Measurements from ENCODE around the gene ZNF586. TPM values are rescaled to one million over a fixed set of nuclear protein-coding genes. Genes with fewer than 3 reads are reported as not detected.

ZNF586 gene
- total RNA-seq, 1 donor from 2014 or later, result 19.6 TPM

GRCh38 chr19:57778336-57778735 lies 8.9 kb downstream of the ZNF586 start:
- H3K27me3 Mint-ChIP-seq (ENCODE audit: unreplicated experiment), result peaks cover 2% of the 10 kb centered on the region
- TF ChIP-seq, protein P1, sequence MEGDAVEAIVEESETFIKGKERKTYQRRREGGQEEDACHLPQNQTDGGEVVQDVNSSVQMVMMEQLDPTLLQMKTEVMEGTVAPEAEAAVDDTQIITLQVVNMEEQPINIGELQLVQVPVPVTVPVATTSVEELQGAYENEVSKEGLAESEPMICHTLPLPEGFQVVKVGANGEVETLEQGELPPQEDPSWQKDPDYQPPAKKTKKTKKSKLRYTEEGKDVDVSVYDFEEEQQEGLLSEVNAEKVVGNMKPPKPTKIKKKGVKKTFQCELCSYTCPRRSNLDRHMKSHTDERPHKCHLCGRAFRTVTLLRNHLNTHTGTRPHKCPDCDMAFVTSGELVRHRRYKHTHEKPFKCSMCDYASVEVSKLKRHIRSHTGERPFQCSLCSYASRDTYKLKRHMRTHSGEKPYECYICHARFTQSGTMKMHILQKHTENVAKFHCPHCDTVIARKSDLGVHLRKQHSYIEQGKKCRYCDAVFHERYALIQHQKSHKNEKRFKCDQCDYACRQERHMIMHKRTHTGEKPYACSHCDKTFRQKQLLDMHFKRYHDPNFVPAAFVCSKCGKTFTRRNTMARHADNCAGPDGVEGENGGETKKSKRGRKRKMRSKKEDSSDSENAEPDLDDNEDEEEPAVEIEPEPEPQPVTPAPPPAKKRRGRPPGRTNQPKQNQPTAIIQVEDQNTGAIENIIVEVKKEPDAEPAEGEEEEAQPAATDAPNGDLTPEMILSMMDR (IDR thresholded peaks at IDR 0.05; ENCODE audit: unreplicated experiment), result no peak
- H3K36me3 Mint-ChIP-seq (ENCODE audit: low read depth, unreplicated experiment), result peaks cover 42% of the 10 kb centered on the region
- no peak overlapping the region for H3K27ac Mint-ChIP-seq (ENCODE audit: unreplicated experiment)
- peak overlapping the region; percentile 76 for H3K4me3 Mint-ChIP-seq (ENCODE audit: unreplicated experiment)
- H3K9me3 Mint-ChIP-seq (ENCODE audit: unreplicated experiment), result no peaks in the 10 kb centered on the region
- H3K4me1 Mint-ChIP-seq (ENCODE audit: unreplicated experiment), result no peaks in the 10 kb centered on the region
- no peak for DNase-seq (ENCODE audit: low spot score)

DNA sequence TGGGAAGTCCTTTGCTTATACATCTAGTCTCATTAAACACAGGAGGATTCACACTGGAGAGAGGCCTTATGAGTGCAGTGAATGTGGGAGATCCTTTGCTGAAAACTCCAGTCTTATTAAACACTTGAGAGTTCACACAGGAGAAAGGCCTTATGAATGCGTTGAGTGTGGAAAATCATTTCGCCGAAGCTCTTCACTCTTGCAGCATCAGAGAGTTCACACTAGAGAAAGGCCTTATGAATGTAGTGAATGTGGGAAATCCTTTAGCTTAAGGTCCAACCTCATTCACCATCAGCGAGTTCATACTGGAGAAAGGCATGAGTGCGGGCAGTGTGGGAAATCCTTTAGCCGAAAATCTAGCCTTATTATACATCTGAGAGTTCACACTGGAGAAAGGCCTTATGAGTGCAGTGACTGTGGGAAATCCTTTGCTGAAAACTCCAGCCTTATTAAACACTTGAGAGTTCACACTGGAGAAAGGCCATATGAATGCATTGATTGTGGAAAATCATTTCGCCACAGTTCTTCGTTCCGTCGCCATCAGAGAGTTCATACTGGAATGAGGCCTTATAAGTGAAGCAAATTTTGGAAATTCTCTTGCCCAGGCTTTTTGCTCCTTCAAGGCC lies 9.9 kb downstream of the ZNF586 start:
- peak overlapping the region; percentile 76 for H3K4me3 Mint-ChIP-seq (ENCODE audit: unreplicated experiment)
- TF ChIP-seq, protein P1 (IDR thresholded peaks at IDR 0.05; ENCODE audit: unreplicated experiment), result no peak
- H3K9me3 Mint-ChIP-seq (ENCODE audit: unreplicated experiment), result no peaks in the 10 kb centered on the region
- no peaks in the 10 kb centered on the region for H3K4me1 Mint-ChIP-seq (ENCODE audit: unreplicated experiment)
- no peak overlapping the region for H3K27ac Mint-ChIP-seq (ENCODE audit: unreplicated experiment)
- H3K27me3 Mint-ChIP-seq (ENCODE audit: unreplicated experiment), result peaks cover 2% of the 10 kb centered on the region
- peaks cover 42% of the 10 kb centered on the region for H3K36me3 Mint-ChIP-seq (ENCODE audit: low read depth, unreplicated experiment)
- no peak for DNase-seq (ENCODE audit: low spot score)

DNA sequence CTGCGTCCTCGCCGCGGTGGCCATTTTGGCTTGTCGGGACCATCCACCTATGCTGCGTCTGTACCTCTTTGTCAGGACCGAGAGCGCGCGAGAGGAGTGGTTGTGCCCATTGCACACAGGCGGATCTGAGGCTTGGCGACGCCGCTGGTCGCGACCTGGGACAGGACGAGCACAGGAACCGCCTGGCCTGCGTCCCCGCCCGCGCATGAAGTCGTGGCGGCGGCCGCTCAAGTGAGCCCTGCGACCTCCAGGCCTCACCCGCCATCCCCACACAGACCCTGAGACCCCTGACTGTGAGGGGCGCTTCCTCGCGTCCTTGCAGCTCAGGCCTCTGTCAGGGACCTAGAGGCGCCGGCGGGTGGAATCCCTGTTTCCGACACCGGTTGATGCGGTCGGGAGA lies 16.8 kb downstream of the ZNF586 start:
- Mint-ChIP-seq H3K27me3 (ENCODE audit: unreplicated experiment) (peaks cover 4% of the 10 kb centered on the region), H3K36me3 (ENCODE audit: low read depth, unreplicated experiment) (peaks cover 31% of the 10 kb centered on the region), H3K9me3 (ENCODE audit: unreplicated experiment) (no peaks in the 10 kb centered on the region), H3K27ac (ENCODE audit: unreplicated experiment) (no peak overlapping the region), H3K4me3 (ENCODE audit: unreplicated experiment) (peak overlapping the region; percentile 37), H3K4me1 (ENCODE audit: unreplicated experiment) (no peaks in the 10 kb centered on the region)
- TF ChIP-seq, protein P1 (IDR thresholded peaks at IDR 0.05; ENCODE audit: unreplicated experiment), result no peak
- DNase-seq (ENCODE audit: low spot score), result no peak

- H3K36me3 Mint-ChIP-seq (ENCODE audit: low read depth, unreplicated experiment), result peaks cover 31% of the 10 kb centered on the region
- no peak overlapping the region for H3K27ac Mint-ChIP-seq (ENCODE audit: unreplicated experiment)
- no peaks in the 10 kb centered on the region for H3K9me3 Mint-ChIP-seq (ENCODE audit: unreplicated experiment)
- TF ChIP-seq, protein P1 (IDR thresholded peaks at IDR 0.05; ENCODE audit: unreplicated experiment), result no peak
- peaks cover 4% of the 10 kb centered on the region for H3K27me3 Mint-ChIP-seq (ENCODE audit: unreplicated experiment)
- DNase-seq (ENCODE audit: low spot score), result no peak
- H3K4me3 Mint-ChIP-seq (ENCODE audit: unreplicated experiment), result peak overlapping the region; percentile 37
- no peaks in the 10 kb centered on the region for H3K4me1 Mint-ChIP-seq (ENCODE audit: unreplicated experiment)
These were observed 17.4 kb downstream of the ZNF586 start for GRCh38 chr19:57786906-57787305.

GRCh38 chr19:57788114-57788692 lies 18.7 kb downstream of the ZNF586 start:
- TF ChIP-seq, protein P1 (IDR thresholded peaks at IDR 0.05; ENCODE audit: unreplicated experiment), result no peak
- peaks cover 31% of the 10 kb centered on the region for H3K36me3 Mint-ChIP-seq (ENCODE audit: low read depth, unreplicated experiment)
- peak overlapping the region; percentile 2 for H3K4me3 Mint-ChIP-seq (ENCODE audit: unreplicated experiment)
- no peaks in the 10 kb centered on the region for H3K9me3 Mint-ChIP-seq (ENCODE audit: unreplicated experiment)
- H3K4me1 Mint-ChIP-seq (ENCODE audit: unreplicated experiment), result no peaks in the 10 kb centered on the region
- H3K27me3 Mint-ChIP-seq (ENCODE audit: unreplicated experiment), result peaks cover 4% of the 10 kb centered on the region
- no peak for DNase-seq (ENCODE audit: low spot score)
- H3K27ac Mint-ChIP-seq (ENCODE audit: unreplicated experiment), result no peak overlapping the region
